HG02840 (cell line): ENCODE data around the gene SCIN.
"Not testable (repeated sequence)": the region's sequence is repeated elsewhere in the genome, so short reads cannot be mapped to it uniquely, and the experiment has no call there.

Experiments
- ATAC-seq: cut with Tn5 transposase; IDR thresholded peaks from one replicate; pipeline ENCODE4 v1.9.1; 2021; ENCODE audit warnings: mild to moderate bottlenecking, moderate library complexity, moderate number of reproducible peaks; ENCODE audit not compliant: unreplicated experiment, low FRiP score

The SCIN gene

GRCh38 chr7:12645212-12645611 lies 74.7 kb downstream of the SCIN start:
- ATAC-seq = not testable (repeated sequence)

- ATAC-seq = no peak
Measured at GRCh38 chr7:12646139-12646538, 75.6 kb downstream of the SCIN start.

- ATAC-seq = no peak
Measured at GRCh38 chr7:12647364-12648219, 77.1 kb downstream of the SCIN start.

GRCh38 chr7:12648704-12649261 lies 78.3 kb downstream of the SCIN start:
- no peak for ATAC-seq

- ATAC-seq = no peak
Measured at GRCh38 chr7:12649348-12649747, 78.8 kb downstream of the SCIN start.

GRCh38 chr7:12650080-12650479 lies 79.6 kb downstream of the SCIN start:
- no peak for ATAC-seq

GRCh38 chr7:12653110-12653509 lies 82.6 kb downstream of the SCIN start:
- no peak for ATAC-seq

GRCh38 chr7:12653518-12653917 lies 83.0 kb downstream of the SCIN start:
- ATAC-seq = no peak

- no peak for ATAC-seq
Measured at GRCh38 chr7:12655161-12655560, 84.6 kb downstream of the SCIN start.

GRCh38 chr7:12660423-12660822 lies 89.9 kb downstream of the SCIN start:
- ATAC-seq = not testable (repeated sequence)

GRCh38 chr7:12660986-12661385 lies 90.5 kb downstream of the SCIN start:
- ATAC-seq = not testable (repeated sequence)

- ATAC-seq = no peak
Measured at GRCh38 chr7:12661581-12661980, 91.1 kb downstream of the SCIN start.

GRCh38 chr7:12670000-12670729 lies 99.6 kb downstream of the SCIN start:
- ATAC-seq = no peak

- no peak for ATAC-seq
Measured at GRCh38 chr7:12670743-12671520, 100.4 kb downstream of the SCIN start.

- not testable (repeated sequence) for ATAC-seq
Measured at GRCh38 chr7:12673436-12673835, 102.9 kb downstream of the SCIN start.

GRCh38 chr7:12674053-12674452 lies 103.5 kb downstream of the SCIN start:
- no peak for ATAC-seq

GRCh38 chr7:12674861-12675260 lies 104.3 kb downstream of the SCIN start:
- ATAC-seq = no peak

- ATAC-seq = no peak
Measured at GRCh38 chr7:12683678-12684585, 113.4 kb downstream of the SCIN start.

GRCh38 chr7:12684733-12685132 lies 114.2 kb downstream of the SCIN start:
- no peak for ATAC-seq

- ATAC-seq = no peak
Measured at GRCh38 chr7:12685550-12685949, 115.0 kb downstream of the SCIN start.
